IPS-18a (cell line): ENCODE results near the gene CARD8.
"Not testable (repeated sequence)": the region's sequence is repeated elsewhere in the genome, so short reads cannot be mapped to it uniquely, and the experiment has no call there.

Experiments
- H3K27ac ChIP-seq: one replicate; pipeline ENCODE4 v1.5.1; 2013; ENCODE audit warnings: low read length
- H3K27me3 ChIP-seq: one replicate; pipeline ENCODE4 v1.6.1; 2013; ENCODE audit warnings: mild to moderate bottlenecking, low read length; ENCODE audit not compliant: control insufficient read depth, insufficient read depth
- H3K36me3 ChIP-seq: one replicate; pipeline ENCODE4 v1.6.1; 2013; ENCODE audit warnings: low read depth, low read length; ENCODE audit not compliant: control insufficient read depth
- H3K4me1 ChIP-seq: one replicate; pipeline ENCODE4 v1.6.1; 2013; ENCODE audit warnings: low read depth, low read length; ENCODE audit not compliant: control insufficient read depth
- H3K4me3 ChIP-seq: one replicate; pipeline ENCODE4 v1.5.1; 2013; ENCODE audit warnings: low read length
- H3K9ac ChIP-seq: one replicate; pipeline ENCODE4 v1.6.1; 2013; ENCODE audit warnings: mild to moderate bottlenecking, low read length, moderate library complexity
- H3K9me3 ChIP-seq: one replicate; pipeline ENCODE4 v1.6.1; 2013; ENCODE audit warnings: low read depth, low read length; ENCODE audit not compliant: control insufficient read depth

Gene CARD8

DNA sequence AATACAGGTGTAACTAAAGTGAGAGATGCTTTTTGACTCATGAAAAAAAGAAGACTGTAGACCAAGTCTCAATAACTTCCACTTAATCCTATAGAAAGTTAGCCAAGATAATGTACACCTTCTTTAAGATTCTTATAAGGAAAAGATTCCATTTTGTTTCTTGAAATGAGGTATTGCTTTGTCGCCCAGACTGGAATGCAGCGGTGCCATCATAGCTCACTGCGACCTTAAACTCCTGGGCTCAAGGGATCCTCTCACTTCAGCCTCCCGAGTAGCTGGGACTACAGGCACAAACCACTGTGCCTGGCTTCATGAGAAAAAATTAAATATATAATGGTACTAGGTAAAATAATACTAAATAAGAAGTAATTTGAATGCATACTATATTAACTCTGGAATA lies 3.3 kb upstream of the CARD8 start:
- not testable (repeated sequence) for H3K27me3 ChIP-seq, H3K9me3 ChIP-seq, H3K9ac ChIP-seq, H3K4me1 ChIP-seq, H3K4me3 ChIP-seq, H3K27ac ChIP-seq, H3K36me3 ChIP-seq

DNA sequence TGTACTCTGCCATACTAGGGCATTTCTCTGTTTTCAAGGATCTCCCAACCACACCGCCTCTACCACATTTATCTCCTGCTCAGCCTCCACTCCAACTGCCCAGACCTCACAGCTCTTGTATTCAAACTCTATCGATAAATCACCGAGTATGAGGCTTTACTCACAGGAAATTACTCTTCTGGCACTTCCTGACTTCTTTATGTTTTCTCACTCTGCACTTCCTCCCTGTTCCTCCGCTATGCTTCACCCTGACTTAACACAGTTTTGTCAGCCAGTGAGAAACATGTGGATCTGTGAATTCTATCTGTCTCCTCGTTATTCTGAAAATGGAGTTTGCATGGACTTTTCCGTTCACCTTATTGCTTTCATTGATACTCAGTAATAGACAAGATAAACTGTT lies 2.6 kb upstream of the CARD8 start:
- Histone ChIP-seq H3K36me3 (no peaks in the 10 kb centered on the region), H3K4me1 (no peaks in the 10 kb centered on the region), H3K27ac (no peak overlapping the region), H3K4me3 (no peak overlapping the region), H3K9ac (no peak overlapping the region), H3K9me3 (no peaks in the 10 kb centered on the region), H3K27me3 (no peaks in the 10 kb centered on the region)

DNA sequence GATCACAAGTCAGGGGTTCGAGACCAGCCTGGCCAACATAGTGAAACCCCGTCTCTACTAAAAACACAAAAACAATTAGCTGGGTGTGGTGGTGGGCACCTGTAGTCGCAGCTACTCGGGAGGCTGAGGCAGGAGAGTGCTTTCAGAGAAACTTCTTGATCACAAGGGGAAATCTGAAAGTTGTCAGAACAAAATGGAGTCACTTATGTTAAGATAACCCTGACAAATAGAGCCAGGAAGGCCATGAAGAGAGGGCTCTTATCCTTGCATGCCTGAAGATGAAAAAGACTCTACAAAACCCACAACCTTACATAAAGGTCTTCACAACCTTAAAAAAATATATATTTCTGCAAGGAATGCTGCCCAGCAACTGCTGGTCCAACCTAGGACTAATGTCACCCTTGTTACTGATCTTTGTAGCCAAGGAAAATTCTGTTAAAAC lies 1.2 kb downstream of the CARD8 start:
- Histone ChIP-seq H3K36me3 (no peaks in the 10 kb centered on the region), H3K27me3 (no peaks in the 10 kb centered on the region), H3K9me3 (no peaks in the 10 kb centered on the region), H3K9ac (no peak overlapping the region), H3K4me3 (peak overlapping the region; percentile 98), H3K27ac (no peak overlapping the region), H3K4me1 (no peaks in the 10 kb centered on the region)

DNA sequence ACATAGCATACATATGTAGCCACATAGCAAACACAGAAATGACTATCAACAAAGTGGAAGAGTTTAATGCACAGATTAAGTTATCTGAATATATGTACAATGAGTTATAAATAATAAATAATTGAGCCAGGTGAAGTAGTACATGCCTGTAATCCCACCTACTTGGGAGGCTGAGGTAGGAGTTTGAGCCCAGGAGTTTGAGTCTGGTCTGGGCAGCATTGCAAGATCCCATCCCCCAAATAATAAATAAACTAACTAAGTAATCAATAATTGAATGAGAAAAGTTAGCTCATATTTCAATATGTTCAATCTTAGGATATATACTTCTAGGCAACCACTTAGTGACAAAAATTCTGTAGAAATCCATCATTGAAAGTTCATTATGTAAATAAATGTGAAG lies 1.7 kb downstream of the CARD8 start:
- Histone ChIP-seq H3K36me3 (no peaks in the 10 kb centered on the region), H3K4me3 (no peak overlapping the region), H3K4me1 (no peaks in the 10 kb centered on the region), H3K27me3 (no peaks in the 10 kb centered on the region), H3K27ac (no peak overlapping the region), H3K9ac (no peak overlapping the region), H3K9me3 (no peaks in the 10 kb centered on the region)

DNA sequence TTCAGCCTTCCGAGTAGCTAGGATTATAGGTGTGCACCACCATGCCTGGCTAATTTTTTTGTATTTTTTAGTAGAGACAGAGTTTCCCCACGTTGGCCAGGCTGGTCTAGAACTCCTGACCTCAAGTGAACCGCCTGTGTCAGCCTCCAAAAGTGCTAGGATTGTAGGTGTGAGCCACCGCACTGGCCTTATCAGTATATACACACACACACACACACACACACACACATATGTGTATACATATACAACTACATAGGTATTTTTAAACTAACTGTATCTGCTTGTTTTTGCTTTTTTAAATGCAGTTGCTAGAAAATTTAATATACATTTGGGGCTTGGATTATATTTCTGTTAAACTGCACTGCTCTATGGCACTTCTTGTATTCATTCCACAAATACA lies 3.1 kb downstream of the CARD8 start:
- no peaks in the 10 kb centered on the region for H3K4me1 ChIP-seq
- no peaks in the 10 kb centered on the region for H3K27me3 ChIP-seq
- no peaks in the 10 kb centered on the region for H3K9me3 ChIP-seq
- no peak overlapping the region for H3K27ac ChIP-seq
- H3K9ac ChIP-seq = no peak overlapping the region
- H3K36me3 ChIP-seq = peaks cover 6% of the 10 kb centered on the region
- no peak overlapping the region for H3K4me3 ChIP-seq

DNA sequence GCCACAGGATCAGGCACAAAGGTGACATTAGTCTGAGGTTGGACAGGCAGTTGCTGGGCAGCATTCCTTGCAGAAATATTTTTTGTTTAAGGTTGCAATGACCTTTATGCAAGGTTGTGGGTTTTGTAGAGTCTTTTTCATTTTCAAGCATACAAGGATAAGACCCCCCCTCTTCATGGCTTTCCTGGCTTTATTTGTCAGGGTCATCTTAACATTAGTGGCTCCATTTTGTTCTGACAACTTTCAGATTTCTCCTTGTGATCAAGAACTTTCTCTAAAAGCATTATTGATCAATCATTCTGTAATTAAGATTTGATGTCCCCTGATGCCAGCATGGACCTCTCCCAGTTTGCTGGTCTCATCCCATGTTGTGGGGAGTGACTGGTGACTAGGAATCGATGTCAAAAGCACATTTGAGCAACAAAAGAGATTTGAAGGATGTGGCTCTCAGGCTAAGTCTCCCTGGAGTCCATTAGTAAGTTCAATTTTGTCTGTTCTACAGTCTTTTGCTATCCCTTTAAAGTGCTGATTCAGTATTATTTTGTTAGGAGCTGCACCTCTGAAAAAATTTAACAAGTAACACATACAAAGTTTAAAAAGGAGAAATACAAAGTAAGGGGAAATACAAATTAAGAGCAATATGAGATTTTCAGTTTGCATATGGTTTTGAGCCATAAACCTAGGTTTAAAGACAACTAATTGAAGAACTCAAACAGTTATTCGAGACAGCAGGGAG lies 5.3 kb downstream of the CARD8 start:
- Histone ChIP-seq H3K9me3 (no peaks in the 10 kb centered on the region), H3K27ac (no peak overlapping the region), H3K4me1 (no peaks in the 10 kb centered on the region), H3K4me3 (no peak overlapping the region), H3K27me3 (no peaks in the 10 kb centered on the region), H3K9ac (no peak overlapping the region), H3K36me3 (peaks cover 8% of the 10 kb centered on the region)

DNA sequence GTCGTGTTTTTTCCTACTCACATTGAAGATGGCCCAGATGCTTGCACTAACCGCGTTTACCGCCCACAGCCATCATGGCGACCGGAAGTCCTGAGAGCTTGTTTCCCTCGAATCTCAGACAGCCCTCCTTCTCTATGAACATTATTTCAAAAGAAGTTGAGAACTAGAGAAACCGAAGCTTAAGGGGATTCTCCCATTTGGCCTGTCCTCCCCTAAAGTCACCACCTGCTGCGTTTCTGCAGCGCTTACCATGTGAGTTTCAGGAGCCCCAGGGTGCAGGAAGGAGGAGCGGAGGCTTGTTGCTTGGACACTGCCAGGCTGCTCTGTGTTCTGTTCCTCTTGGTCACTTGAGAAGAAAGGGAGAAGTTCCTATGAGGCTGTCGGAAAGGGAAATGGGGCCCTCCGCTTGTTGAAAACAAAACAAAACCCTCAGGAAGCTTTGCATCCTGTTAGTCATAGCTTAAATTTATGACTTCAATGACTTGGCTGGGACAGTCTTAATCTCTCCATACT lies 6.2 kb downstream of the CARD8 start:
- Histone ChIP-seq H3K27ac (no peak overlapping the region), H3K9me3 (no peaks in the 10 kb centered on the region), H3K27me3 (no peaks in the 10 kb centered on the region), H3K9ac (no peak overlapping the region), H3K4me3 (no peak overlapping the region), H3K4me1 (no peaks in the 10 kb centered on the region), H3K36me3 (peaks cover 8% of the 10 kb centered on the region)

DNA sequence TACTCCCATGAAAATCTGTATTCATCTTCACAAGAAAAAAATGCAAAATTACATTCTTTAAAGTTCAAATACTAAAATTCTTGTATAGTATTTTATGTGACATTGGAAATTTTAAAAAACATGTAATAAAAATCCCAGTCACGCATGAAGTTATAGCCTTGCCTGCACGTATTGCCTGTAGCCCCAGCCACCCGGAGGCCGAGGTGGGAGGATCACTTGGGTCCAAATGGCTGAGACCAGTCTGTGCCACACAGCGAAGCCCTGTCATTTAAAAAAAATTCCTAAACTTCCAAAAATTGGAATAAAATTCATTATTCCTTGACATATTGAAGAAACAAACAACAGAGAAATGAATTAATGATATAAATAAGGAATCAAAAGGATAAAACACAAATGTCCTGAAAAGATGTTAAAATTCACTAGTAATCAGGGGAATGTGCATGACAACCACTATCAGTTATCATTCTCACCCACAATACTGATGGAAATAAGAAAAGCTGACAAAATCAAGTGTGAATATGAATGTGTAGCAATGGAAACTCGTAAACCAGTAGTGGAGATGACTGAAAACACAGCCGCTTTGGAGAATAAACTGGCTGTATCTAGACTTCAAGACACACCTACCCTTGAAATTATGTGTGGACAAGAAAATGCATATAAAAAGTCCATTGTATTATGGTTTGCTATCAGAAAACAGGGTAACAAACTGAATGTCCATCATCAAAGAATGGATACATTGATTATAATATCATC lies 7.5 kb downstream of the CARD8 start:
- Histone ChIP-seq H3K4me1 (no peaks in the 10 kb centered on the region), H3K4me3 (no peak overlapping the region), H3K9ac (no peak overlapping the region), H3K9me3 (no peaks in the 10 kb centered on the region), H3K27me3 (no peaks in the 10 kb centered on the region), H3K36me3 (peaks cover 8% of the 10 kb centered on the region), H3K27ac (no peak overlapping the region)

DNA sequence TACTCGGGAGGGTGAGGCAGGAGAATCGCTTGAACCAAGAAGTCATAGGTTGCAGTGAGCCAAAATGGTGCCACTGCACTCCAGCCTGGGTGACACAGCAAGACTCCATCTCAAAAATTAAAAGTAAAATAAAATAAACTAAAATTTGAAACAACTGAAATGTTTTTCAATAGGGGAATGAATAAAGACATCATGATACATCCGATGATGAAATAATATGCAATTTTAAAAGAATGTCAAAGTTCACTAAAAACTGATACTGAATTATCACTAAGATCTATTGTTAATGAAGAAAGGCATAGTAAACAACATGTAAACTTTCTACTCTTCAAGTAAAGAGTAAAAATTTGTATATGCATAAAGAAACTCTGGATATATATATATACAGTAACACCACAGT lies 8.5 kb downstream of the CARD8 start:
- Histone ChIP-seq H3K9me3 (no peaks in the 10 kb centered on the region), H3K9ac (no peak overlapping the region), H3K27ac (no peak overlapping the region), H3K27me3 (no peaks in the 10 kb centered on the region), H3K36me3 (peaks cover 8% of the 10 kb centered on the region), H3K4me3 (no peak overlapping the region), H3K4me1 (no peaks in the 10 kb centered on the region)

DNA sequence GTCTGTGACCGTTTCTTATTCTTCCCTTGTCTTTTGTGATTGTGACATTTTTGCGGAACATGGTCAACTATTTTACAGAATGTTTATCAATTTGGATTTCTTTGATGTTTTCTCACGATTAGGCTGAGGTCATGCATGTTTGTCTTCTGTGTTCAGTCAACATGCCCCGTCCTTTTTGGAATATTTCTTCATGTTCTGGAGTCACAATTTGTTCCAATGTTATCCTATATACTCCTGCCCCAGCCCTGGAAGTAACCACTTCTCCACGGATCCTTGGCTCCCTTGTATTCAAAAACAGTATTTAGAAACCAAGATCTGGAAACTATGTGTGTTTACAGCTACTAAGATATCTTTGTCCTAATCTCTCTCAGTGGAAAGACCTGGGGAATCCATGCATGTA lies 9.6 kb downstream of the CARD8 start:
- Histone ChIP-seq H3K4me1 (no peaks in the 10 kb centered on the region), H3K27ac (no peak overlapping the region), H3K9me3 (no peaks in the 10 kb centered on the region), H3K9ac (no peak overlapping the region), H3K4me3 (no peak overlapping the region), H3K27me3 (no peaks in the 10 kb centered on the region), H3K36me3 (peaks cover 8% of the 10 kb centered on the region)

DNA sequence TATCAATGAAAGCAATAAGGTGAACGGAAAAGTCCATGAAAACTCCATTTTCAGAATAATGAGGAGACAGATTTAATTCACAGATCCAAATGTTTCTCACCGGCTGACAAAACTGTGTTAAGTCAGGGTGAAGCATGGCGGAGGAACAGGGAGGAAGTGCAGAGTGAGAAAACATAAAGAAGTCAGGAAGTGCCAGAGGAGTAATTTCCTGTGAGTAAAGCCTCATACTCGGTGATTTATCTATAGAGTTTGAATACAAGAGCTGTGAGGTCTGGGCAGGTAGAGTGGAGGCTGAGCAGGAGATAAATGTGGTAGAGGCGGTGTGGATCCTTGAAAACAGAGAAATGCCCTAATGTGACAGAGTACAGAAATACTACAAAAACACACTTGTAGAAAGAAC lies 11.4 kb downstream of the CARD8 start:
- Histone ChIP-seq H3K36me3 (peaks cover 8% of the 10 kb centered on the region), H3K4me3 (no peak overlapping the region), H3K4me1 (no peaks in the 10 kb centered on the region), H3K9me3 (no peaks in the 10 kb centered on the region), H3K27me3 (no peaks in the 10 kb centered on the region), H3K9ac (no peak overlapping the region), H3K27ac (no peak overlapping the region)

DNA sequence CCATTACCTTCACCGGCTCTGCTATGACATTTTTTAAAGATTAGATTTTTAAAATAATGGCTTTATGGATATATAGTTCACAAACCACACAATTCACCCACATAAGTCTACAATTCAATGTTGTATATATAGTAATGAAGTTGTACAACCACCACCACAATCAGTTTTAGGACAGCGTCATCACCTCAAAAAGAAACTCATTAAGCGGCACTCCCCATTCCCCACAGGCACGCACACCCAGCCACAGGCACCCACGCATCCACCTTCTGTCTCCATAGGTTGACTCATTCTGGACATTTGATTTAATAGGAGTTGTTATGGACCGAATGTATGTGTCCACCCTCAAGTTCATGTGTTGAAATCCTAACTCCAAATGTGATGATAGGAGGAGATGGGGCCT lies 13.9 kb downstream of the CARD8 start:
- not testable (repeated sequence) for H3K4me1 ChIP-seq, H3K4me3 ChIP-seq, H3K36me3 ChIP-seq, H3K9ac ChIP-seq, H3K27me3 ChIP-seq, H3K27ac ChIP-seq, H3K9me3 ChIP-seq
